ENCODE data around the gene LSAMP.

DNA sequence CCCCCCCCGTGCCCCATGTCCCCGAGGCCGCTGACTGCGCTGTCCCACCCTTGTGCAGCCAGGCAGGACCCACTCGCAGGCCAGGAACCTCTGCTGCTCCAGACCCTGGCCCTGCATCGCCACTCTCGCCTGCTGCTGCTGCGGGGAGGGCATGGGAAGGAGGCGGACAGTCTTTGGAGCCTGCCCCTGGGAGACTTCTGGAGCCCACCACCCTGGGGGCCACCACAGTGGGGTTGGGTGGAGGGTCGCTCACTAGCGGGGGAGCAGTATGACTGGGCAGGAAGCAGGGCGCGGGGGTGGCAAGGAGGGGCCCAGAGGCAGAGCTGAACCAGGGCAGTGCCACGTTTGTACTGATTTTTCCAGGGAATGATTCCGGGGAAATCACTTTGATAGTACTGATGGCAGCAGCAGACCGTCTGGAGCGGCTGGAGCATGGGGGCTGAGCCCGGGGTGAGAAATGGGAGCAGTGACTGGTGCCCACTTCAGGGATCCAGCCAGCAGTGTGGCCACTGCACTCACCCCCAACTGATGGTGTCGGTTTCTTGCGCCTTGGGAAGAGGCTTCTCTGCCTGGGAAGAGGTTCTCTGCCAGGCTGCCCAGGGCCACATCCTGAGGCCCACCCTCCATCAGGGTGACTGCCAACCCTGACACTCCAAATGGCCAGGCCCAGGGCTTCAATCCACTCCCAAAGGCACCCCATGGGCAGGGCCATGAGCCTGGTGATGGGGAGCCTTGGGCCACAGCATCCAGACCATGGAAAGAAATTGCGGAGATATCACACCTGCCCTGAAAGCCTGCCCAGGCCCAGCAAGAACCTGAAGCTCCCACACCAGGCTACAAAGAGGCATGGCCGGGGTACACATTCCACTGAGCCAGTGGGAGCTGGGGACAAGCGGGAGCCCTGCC lies 53.7 kb downstream of the LSAMP start:
- TF ChIP-seq, protein P1, sequence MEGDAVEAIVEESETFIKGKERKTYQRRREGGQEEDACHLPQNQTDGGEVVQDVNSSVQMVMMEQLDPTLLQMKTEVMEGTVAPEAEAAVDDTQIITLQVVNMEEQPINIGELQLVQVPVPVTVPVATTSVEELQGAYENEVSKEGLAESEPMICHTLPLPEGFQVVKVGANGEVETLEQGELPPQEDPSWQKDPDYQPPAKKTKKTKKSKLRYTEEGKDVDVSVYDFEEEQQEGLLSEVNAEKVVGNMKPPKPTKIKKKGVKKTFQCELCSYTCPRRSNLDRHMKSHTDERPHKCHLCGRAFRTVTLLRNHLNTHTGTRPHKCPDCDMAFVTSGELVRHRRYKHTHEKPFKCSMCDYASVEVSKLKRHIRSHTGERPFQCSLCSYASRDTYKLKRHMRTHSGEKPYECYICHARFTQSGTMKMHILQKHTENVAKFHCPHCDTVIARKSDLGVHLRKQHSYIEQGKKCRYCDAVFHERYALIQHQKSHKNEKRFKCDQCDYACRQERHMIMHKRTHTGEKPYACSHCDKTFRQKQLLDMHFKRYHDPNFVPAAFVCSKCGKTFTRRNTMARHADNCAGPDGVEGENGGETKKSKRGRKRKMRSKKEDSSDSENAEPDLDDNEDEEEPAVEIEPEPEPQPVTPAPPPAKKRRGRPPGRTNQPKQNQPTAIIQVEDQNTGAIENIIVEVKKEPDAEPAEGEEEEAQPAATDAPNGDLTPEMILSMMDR (IDR thresholded peaks at IDR 0.05), result no peak
- no peak for TF ChIP-seq EZH2 (IDR thresholded peaks at IDR 0.05)

All from neural progenitor cell (in vitro differentiated cells).